GM19238 (cell line): ENCODE results near the gene PKD1L1.

Experiments used
- DNase-seq: peaks from one replicate; pipeline ENCODE4 v3.0.0; 2011; ENCODE audit warnings: low spot score; ENCODE audit not compliant: insufficient read length

PKD1L1 gene

DNA sequence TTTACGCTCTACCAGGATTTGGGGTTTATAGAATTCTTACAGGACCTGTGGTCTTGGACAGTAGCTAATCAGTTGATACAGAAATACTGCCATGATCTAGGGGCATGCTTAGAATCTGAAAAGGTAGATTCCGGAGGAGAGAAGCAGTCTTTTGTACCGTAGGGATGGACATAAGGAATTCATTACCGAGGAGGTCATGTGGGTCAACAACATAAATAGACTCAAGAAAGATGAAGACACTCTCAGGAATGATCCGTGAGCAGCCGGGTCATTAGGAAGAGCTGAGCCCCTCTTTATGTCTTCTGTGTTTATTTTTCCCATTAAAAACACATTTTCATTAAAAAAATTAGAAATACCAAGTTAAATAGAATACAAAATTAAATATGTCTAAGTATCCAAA, 206.3 kb downstream of the PKD1L1 start:
- no peak for DNase-seq

DNA sequence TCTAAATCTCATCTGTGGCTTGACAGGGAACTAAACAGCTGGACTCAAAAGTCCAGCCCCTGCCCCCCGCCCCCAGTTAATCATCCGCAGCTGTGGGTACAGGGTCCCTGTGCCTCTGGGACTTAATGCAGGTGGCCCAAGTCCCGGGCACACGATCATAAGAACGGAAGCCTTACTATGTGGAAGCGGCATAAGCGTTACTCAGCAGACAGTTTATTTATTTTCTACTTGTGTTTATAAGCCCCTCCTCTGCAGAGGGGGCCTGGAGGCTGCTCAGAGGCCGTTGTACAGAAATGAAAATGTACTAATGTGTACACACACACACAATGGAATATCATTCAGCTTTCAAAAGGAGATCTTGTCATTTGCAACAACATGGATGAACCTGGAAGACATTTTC, 208.4 kb downstream of the PKD1L1 start:
- DNase-seq, result no peak

DNA sequence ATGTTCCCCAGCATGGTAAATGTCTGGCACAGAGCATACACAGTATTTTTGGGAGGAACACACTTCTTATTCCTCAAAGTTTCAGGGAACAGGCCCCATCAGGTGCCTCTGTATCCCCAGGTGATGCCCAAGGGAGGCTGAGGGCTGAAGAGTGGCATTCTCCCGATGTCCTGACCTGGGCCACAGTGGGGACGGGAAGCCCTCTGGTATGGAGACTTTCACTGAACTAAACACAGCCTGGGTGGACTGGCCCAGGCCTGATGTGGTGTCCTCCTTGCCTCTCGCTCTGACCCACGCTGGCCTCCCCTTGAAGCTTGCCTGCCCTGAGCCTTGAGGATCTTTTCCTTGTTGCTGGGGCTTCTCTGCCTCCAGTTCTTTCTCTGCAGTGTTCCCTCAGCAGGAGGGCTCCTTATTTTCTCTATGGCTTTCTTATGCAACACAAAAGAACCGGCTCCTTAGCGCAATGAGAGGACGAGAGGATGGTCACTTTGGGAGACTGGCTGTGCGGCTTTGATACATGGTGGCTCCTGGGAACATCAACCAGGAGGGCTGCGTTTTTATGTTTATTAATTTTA, 208.9 kb downstream of the PKD1L1 start:
- no peak for DNase-seq

DNA sequence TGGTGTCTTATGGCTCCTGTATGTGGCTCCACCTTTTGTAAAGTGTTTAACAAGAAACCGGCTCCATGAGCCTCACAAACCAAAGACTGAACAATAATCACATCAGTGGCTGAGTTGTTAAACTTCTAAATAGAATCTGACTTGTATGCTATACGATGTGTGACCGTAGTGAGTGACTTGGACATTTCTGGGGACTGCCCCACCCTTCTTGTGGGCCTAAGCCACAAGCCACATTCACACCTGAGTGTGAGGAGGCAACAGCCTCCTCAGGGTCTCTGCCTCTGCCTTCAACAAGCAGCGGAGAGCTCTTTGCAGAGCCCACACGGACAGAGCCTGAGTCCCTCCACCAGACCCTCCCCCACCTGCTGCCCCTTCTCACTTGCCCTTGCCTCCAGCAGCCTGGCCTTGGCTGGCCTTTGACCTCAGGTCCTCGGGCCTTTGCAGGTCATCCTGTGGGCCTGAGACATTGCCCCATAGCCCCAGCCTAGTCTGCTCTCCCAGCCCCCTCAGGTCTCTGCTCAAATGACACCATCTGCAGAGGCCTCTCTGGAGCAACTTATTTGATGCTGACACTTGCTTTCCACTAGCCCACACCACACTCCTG, 209.6 kb downstream of the PKD1L1 start:
- no peak for DNase-seq

DNA sequence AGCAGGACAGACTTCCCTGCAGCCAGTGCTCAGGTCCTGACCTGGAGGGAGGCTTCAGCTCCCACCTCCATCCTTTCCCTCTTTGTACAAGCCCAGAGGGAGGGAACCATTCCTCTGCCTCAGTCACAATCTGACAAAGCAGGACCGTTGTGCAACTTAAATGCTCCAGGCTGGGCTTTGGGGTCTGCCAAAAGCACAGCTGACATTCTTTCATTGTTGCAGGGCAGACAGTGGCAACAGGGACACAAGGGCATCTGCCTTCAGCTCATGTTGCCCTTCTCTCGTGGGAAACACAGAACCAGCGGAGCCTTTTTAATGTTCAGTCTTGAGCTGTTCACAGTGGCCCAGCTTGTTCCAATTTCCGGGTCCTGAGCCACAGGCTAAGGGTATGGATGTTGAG, 210.7 kb downstream of the PKD1L1 start:
- DNase-seq, result no peak

DNA sequence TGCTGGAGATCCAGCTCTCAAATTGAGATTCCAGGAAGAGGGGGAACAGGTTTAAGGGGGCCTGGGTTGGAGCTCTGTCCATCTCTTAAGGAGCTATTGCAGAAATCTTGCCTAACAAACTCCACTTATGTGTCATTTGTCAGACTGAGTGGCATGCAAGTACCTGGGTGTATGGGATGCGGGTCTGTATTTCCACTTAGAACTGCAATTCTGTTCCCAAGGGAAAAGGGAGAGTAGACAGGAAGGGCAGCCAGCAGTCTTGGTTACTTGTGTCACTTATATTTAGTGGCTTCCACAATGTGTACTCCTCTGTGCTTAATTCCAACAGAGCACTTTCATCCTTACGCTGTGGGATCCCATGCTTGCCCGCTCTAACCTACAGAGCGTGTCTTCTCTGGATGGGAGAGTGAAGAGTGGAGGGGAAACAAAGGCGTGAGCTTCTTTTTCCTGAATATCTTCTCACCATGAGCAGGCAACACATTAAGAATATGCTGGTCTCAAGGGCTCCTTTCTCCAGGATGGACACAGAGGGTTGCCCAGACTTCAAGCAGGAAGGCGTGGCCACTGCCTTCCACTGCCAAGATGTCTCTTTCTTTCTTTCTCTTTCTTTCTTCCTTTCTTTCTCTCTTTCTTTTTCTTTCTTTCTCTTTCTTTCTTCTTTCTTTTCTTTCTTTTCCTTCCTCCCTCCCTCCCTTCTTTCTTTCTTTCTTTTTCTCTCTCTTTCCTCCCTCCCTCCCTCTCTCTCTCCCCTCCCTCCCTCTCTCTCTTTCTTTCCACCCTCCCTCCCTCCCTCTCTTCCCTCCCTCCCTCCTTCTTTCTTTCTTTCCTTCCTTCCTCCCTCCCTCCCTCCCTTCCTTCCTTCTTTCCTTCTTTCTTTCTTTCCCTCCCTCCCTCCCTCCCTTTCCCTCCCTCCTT, 212.6 kb downstream of the PKD1L1 start:
- no peak for DNase-seq

DNA sequence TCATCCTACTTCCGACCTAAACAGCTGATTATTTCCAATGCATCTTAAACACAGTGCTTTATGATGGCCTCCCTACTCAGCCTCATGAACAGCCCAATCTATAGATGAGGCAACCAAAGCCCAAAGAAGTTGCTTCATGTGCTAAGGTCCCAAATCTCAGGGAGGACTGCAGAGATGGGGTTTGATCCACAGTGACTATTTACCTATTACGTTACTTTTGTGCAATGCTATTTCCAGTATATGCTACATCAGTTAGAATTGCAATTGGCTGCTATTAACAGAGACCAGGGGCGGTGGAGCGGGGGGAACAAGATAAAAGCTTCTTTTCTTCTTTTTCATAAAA, 213.3 kb downstream of the PKD1L1 start:
- no peak for DNase-seq

DNA sequence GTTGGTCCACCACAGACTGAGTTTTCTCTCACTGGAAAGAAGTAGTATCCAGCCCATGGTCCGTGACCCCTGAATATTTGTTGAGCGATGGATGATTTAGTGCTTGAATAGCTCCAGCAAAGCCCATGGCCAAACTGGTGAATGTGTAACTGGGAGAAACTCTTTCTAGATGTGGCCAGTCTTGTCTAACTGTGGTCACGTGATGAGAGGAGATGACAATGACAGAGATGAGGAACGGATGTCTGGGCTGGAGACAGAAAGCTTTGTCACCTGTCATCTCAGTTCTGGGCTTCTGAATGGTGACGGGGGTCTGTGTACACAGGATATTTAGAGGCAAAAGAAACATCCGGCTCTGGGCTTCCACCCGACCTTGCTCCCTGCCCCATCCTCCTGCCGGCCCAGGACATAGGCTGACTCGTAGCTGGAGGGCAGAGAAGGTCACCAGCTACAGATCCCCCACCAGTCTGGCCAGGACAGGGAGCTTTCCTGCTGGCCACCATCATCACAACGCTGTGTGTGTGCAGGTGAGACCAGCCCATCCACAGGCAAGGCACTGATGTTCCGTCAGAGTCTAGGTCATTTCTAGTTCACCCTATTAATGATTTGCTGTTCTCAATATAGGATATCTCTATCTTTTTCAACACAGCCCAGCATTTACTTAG, 213.8 kb downstream of the PKD1L1 start:
- DNase-seq, result no peak

DNA sequence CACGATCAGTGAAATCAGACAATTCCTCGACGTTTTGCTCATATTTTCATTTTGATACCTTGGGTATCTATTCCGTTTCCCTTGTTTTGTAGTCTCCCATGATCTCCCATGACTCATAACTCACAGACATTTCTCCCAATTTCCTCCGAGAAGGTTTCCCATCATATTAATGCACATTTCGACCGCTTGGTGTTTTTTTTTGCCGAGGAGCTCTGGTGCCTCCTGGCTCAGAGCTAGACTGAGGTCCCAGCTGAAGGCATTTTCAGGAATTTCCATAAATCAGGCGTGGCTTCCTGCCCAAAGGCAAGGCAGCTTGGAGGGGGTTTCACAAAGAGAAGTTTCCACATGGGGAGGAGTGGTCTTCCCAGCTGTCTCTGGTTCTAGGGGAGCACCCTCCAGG, 218.1 kb downstream of the PKD1L1 start:
- no peak for DNase-seq

DNA sequence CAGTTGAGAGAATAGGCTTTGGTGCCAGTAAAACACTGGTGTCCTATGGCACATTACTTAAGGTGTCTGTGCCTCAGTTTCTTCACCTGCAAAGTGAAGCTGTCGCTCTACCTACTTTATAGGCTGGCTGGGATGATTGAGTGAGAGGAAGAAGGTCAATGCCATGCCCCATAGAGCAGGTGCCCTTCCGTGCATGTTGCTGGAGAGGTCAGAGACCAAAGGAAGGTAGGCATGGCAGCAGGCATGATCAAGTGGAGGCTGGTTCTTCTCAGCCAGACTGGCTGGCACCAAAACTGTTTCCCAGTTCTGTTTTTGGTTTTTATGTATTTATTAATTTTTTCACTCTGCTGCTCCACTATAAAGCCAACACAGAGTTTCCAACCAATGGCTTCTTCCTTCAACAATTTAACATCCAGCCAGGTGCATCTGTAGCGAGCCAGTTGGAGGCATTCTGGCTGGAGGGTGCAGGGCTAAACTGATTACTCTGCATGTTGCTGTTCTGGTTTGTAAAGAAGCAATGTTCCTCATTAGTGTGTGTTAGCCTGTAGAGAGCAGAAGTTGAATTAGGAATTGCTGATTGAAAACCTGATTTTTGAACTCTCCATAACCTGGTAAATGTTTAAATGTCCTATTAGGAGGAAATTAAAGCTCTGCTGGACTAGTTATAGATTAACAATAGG, 222.1 kb downstream of the PKD1L1 start:
- no peak for DNase-seq

DNA sequence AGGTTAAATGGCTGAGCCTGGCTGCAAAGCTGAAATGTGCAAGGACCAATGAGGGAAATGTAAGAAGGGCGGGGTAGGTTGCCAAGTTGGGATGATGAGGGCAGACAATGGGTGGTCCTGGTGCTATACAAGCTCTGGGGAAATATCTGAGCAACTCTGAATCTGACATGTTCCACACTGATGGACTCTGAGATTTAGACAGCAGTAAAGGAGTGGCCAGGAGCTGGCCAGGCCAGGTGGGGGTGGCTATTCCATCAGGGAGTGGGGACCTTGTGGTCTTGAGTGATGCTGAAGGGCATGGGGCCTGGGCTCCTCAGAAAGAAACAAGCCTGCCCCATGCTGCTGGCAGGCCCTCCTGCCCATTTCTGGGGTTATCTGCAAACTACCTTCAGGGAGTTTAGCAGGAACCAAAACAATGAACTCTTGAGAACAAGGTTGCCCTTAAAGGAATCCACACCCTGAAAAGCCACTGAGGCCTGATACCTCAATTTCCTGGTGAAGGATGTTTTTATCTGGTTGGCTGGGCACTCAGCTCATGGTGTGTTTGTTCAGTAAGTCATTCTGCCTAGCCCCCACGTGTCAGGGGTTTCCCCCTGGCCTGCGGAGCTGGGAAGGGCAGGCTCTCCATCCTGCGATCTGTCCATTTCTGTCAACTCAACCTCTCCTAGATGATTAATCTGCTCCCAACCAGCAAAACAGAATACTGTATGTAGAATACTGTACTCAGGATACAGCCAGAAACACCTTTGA, 223.1 kb downstream of the PKD1L1 start:
- DNase-seq, result no peak
